HG03457 (cell line): ENCODE measurements around the gene IMP4.
A peak's percentile ranks its signal among the peaks of the same experiment; 100 is the strongest.

Source experiments
- ATAC-seq: cut with Tn5 transposase; IDR thresholded peaks from one replicate; pipeline ENCODE4 v1.9.1; 2021; ENCODE audit warnings: moderate number of reproducible peaks; ENCODE audit not compliant: unreplicated experiment

The IMP4 gene

GRCh38 chr2:130375291-130376266, 32.9 kb downstream of the IMP4 start:
- ATAC-seq = no peak

GRCh38 chr2:130376433-130377293, 34.0 kb downstream of the IMP4 start:
- ATAC-seq = peak; percentile 44

DNA sequence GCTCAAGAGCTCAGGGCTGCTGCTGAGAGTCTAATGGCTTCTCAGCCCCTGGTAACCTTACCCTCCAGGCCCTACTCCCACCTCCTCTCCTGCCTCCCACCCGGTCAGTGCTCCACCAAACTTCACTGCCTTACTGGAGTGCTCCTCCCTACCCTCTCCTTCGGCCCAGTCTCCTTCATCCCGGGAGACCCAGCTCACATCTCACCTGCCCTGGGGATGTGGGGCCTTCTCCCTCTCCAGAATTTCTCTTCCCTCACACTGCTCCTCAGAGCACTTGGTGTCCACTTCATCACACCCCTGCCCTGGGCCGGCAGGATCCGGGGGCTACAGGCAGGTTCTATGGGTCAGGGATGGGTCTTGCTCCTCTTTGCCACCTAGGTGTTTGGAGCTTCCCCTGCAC, 34.8 kb downstream of the IMP4 start:
- no peak for ATAC-seq

DNA sequence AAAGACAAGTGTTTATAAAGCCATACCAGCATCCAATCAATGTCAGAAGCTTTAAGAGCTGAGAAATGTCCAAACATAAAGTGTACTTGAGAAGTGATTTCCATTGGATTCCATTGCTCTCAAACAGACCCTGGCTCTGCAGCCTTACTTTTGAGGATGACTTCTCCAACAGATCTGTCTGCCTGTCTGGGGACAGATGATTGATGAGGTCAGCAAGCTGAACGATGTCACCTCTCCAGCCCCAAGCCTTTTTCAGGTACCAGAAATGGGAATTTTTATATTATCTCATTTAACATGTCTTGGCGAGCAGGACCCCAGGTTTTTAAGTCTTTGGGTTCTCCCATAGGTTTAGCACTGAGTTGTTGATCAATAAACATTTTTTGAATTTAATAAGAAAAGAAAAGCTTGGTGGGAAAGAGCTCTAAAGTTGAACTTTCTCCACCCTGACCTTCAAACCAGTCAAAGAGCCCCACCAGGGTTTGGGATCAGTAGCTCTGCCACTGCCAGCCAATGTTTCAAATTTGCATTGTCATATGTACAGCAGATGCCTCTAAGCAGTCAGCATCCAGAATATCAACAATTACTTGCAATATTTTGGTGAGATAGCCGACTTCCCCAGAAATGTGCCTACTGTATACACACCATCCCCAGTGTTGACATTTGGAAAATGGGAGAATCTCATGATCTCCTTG, 35.7 kb downstream of the IMP4 start:
- ATAC-seq = no peak

- no peak for ATAC-seq
Measured at GRCh38 chr2:130378898-130379214, 36.2 kb downstream of the IMP4 start.

GRCh38 chr2:130380096-130380934, 37.6 kb downstream of the IMP4 start:
- no peak for ATAC-seq

DNA sequence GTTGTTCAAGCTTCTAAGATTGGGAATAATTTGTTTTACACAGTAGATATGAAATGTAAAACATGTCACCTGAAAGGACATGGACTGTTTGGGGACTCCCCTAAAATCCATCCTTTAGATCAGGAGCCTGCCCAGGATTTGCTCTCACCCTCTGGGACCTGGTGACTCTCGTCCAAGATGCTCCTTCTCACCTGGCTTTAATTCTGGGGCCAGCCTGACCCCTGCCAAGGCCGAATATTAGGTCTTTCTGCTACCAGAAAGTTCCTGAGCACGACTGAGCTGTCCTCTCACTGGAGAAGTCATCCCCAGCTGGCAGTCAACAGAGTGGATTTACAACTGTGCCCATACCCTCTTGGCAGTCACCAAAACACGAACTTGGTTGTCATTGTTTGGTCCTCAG, 38.4 kb downstream of the IMP4 start:
- no peak for ATAC-seq

GRCh38 chr2:130381619-130382018, 38.9 kb downstream of the IMP4 start:
- no peak for ATAC-seq

GRCh38 chr2:130382313-130382917, 39.7 kb downstream of the IMP4 start:
- no peak for ATAC-seq

DNA sequence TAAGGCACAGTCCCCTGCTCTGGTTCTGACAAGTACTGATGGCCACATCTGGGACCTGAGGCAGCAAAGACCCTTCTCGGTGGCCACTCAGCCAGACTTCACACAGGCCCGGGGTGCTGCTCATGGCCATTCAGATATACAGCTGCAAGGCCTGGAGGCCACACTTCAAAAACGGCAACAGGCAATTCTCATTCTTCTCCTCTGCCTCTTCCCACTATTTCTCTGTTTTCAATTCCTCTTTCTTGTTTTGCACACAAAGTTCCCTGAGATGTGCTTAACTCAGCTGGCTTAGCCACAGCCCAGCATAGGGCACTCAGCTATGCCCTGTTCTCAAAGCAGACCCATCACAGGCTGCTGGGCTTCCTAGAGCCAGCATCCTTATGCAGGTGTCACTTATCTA, 43.0 kb downstream of the IMP4 start:
- ATAC-seq = peak; percentile 67

GRCh38 chr2:130387071-130387400, 44.3 kb downstream of the IMP4 start:
- ATAC-seq = no peak

DNA sequence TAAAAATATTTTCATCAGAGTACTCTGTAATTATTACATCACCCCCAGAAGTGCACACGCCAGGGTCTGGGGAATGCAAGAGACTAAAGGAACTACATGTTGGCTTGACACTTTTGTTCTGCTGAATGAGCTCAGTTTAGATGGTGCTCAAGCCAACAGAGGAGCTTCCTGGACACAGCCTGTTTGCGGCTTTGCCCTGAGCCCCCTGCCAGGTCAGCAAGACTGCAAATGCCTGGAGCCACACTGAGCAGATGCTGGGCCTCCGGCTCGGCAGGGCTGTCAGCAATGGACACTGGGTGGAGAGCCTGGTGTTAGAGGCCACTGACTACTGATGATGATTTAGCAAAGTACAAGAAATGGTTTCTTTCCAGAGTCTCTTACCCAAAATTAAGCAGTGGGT, 45.1 kb downstream of the IMP4 start:
- ATAC-seq = no peak

DNA sequence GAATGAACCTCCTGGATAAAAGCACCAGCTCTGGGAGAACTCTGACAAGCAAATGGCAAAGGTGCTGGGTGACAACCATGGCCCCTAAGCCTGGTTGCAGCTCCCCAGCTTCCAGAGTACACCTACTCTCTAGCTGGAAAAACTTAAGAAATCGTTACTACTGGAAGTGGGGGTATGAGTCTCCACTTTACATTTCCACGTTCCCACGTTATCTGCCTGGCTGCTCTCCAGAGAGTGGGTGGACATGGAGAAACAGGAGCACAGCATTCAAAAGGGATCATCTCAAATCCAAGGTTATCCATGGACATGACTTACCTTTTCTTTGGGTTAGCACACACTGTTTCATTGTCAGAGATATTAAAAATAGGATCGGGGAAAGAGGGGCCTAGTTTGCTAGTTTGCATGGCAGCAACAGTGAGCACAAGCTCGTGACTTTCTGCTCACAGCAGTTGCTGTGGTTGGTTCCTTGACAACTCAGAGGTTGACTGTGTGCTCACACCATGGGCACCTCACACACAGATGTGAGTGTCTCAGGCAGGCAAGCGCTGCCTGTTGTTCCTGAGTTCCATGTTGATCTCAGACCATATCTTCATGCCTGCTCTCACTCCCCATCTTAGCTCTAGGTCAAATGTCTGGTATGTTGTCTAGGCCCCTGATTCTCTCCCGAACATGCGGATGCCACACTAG, 45.7 kb downstream of the IMP4 start:
- no peak for ATAC-seq

GRCh38 chr2:130389358-130389757, 46.7 kb downstream of the IMP4 start:
- ATAC-seq = no peak

DNA sequence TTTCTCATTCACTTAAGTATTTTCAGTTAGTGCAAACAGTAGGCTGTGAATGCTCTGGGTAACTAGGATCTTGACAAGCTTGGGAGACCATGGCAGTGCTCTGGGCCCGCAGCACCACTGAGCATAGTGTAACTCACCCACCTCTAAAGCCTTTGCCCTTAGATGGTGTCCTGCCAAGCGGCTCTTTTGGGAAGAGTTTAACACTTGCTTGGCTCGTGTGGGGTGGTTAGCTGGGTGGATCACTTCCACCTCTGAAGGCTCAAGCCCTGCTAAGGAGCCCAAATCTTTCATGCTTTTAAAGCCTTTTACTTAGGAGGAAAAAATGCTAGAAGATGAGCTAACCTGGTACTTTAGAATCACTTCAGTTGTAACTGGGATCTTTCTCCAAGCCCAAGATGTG, 47.1 kb downstream of the IMP4 start:
- ATAC-seq = no peak

DNA sequence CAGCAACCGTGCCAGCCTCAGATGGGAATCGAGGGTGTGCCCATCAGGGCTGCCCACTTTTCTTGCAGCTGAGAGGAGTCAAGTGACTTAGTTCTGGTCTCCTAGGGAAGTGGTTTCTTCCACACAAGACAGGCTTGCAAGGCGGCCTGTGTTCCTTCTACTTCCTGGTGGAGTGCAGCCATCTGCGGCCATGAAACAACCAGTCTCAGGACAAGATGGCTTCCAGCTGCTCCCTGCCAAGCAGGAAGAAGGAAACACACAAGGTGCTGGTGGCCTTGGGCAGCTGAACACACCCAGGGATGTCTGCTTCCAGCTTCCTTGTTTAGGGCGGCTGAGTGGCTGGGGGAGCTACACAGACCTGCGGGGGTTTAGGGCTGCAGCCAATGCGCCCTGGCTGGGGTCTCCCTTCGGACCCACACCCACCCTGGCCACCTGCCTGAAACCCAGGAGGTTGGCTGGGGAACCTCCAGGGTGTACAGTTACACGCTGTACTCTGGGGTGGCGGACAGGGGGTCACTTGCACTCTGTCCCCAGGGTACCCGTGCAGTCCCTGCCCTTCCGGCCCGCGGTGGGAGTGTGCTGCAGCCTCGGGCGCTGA, 47.9 kb downstream of the IMP4 start:
- ATAC-seq = peak; percentile 4

DNA sequence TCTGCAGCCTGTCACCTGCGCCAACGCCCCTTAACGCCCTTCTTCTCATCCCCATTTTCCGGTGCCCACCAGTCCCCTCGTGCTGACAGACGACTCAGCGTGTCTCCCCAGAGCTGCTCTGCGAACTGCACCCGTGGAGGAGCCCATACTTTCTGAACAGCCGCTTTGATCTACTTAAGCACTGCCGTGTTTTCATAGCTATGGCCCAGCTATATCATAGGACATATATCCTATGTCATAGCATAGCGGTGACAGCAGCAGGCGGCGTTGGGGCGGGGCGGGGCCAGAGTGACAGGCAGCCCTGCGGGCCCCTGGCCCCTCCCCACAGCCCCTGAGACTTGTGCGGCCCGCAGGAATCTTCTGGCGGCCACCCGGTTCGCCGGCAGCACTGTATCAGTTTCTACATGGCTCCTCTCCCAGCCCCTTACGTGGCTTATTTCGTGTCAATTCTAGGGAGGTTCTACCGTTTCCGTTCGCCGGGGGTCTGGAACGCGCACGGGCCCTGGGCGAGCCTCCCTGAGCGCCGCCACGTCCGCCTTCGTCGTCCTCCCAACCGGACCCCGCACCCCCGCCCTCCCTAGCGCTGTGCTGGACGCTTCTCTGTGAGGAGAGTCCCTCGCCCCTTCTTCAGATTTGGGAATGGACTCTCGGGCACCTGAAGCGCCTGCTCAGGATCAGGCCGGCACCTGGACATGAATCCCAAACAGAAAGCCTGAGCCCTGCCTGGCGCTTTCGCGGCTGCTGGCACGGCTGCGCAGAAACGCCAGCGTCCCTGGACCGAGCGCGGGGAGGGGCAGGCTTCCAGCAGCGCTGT, 48.6 kb downstream of the IMP4 start:
- peak; percentile 94 for ATAC-seq

GRCh38 chr2:130391872-130392670, 49.4 kb downstream of the IMP4 start:
- no peak for ATAC-seq
